Stimulated activated CD8-positive, alpha-beta memory T cell treated with anti-CD3 and anti-CD28 coated beads, Interleukin-4, amount 100 ng/mL, for 48 hours (primary cell): ENCODE results near the gene KLHDC2.
"Not testable (repeated sequence)": the region's sequence is repeated elsewhere in the genome, so short reads cannot be mapped to it uniquely, and the experiment has no call there.

Experiments used
- DNase-seq: peaks from one replicate; pipeline ENCODE4 v3.0.0-alpha.2; 2020

Gene KLHDC2

DNA sequence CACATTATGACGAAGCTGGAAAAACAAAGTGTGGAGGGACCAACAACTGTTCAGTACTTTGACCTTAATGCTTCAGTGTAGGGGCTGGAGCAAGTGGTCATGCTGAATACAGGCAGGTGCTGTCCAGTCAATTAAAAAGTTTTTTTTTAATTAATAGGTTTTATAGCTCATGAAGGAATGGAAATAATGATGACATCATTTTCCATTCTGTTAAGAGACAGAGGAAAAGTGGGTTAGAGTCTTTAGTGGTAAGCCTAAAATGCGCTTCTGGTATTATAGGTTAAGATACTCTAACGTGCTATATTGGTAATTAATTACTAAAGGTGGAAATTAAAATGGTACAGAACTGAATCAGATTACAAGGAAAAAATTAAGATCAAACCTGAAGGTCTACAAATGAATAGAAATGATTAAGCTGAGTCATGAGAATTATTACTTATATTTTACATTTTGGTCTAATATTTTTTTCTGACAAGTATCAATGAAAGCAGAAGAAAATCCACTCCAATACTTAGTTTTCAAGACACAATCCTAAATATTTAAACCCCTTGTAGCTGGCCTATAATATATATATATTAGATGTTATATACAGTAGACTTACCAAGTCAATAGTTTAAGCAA lies 15.6 kb downstream of the KLHDC2 start:
- DNase-seq, result no peak

DNA sequence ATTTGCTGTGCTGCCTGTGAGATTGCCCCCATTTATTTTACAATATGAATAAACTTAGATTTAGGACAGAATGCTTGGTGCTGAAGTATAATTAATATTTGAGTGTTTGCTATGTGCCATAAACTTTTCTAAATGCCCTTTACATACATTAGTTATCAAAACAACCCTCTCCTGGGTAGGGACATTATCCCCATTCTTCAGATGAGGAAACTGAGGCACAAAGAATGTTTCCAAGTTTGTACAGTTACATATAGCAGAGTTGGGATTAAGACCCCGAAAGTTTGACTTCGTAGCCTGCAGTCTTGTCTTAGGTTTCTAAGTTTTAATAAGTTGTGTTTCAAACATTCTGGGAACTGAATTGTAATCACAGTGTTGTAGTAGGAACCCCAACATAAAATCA lies 18.4 kb downstream of the KLHDC2 start:
- DNase-seq, result no peak

GRCh38 chr14:49792618-49793017 lies 24.7 kb downstream of the KLHDC2 start:
- DNase-seq, result no peak

DNA sequence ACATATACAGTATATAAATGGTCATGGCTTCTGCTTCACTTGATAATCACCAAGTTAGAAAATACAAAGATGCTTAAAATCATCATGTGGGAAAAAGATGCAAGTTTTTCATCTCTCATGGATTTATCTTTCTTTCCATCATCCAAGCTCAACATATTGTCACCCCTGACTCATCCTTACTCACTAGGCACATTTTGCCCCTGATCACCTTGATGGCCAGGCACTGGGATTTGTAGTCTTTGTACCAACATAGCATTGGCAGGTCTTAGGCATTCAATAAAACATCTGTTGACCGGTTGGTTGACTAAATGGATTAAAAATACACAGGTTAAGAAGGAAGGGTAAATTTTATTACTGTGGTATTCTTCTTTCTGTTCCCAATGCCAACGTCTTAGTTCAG lies 28.1 kb downstream of the KLHDC2 start:
- no peak for DNase-seq

- no peak for DNase-seq
These were observed 40.8 kb downstream of the KLHDC2 start for GRCh38 chr14:49808780-49809179.

- DNase-seq, result not testable (repeated sequence)
These were observed 48.2 kb downstream of the KLHDC2 start for GRCh38 chr14:49816118-49816517.

GRCh38 chr14:49816844-49817243 lies 48.9 kb downstream of the KLHDC2 start:
- DNase-seq, result no peak

DNA sequence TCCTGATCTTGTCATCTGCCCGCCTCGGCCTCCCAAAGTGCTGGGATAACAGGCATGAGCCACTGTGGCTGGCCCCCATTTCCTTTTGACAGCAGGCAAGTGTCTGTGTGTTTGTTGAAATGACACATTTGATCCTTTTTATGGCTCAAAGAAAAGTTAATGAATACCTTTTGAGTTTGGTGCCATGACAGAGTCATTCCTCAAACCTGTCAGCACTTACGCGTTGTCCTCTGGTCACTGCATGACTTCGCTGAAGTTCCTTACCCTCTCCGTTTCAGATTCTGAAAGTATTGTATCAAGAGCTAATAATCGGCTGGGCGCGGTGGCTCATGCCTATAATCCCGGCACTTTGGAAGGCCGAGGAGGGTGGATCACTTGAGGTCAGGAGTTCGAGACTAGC lies 52.2 kb downstream of the KLHDC2 start:
- DNase-seq, result no peak

DNA sequence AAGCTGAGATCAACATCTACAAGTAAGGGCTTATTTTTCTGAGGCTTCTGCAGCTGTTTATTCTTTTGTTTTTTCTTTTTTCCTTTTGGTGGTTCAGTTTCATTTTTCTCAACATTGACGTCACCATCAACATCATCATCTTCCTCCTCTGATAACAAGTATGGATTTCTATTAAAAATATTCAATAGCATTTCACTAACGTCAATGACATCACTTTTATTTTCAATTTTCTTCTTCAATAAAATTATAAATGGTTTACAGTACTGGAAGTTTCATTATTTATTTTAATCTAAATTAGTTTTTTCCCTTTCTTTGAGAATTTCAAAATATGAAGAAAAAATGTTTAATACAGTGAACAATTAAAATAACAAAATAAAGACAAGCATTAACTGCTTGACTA lies 60.7 kb downstream of the KLHDC2 start:
- DNase-seq, result no peak
